ENCODE measurements around the gene SLC26A5. TPM values are rescaled to one million over a fixed set of nuclear protein-coding genes. Genes with fewer than 3 reads are reported as not detected.
A peak's percentile ranks its signal among the peaks of the same experiment; 100 is the strongest.

SLC26A5 gene
- total and polyA plus RNA-seq, 2 donors (not counting 1 experiment from before 2014, with no cell fraction given) = not detected

- Histone ChIP-seq H3K9ac (ENCODE audit: low read length) (no peak overlapping the region), H3K27me3 (replicated peaks in 1 of 4; ENCODE audit: control extremely low read depth in 1 of 4, control insufficient read depth in 3 of 4, insufficient read depth in 4 of 4, low read length in 3 of 4) (no peaks in the 10 kb centered on the region), H4K20me1 (ENCODE audit: control insufficient read depth, insufficient read depth, low read length, poor library complexity, severe bottlenecking) (no peaks in the 10 kb centered on the region), H3K4me3 (ENCODE audit: control extremely low read depth in 1 of 5, extremely low read depth in 1 of 5, insufficient read depth in 1 of 5, low read depth in 2 of 5, low read length in 4 of 5) (no peak overlapping the region), H3K4me2 (replicated peaks; ENCODE audit: low read depth, low read length, poor library complexity, severe bottlenecking) (no peak overlapping the region), H3K79me2 (ENCODE audit: control insufficient read depth, insufficient read depth, low read length) (no peaks in the 10 kb centered on the region), H3K36me3 (replicated peaks in 1 of 2; ENCODE audit: control extremely low read depth in 1 of 2, control insufficient read depth in 1 of 2, extremely low read depth in 1 of 2, insufficient read depth in 2 of 2, low read length in 1 of 2) (peaks cover 0 to 39% of the 10 kb centered on the region in 2 experiments), H3K27ac (ENCODE audit: low read length in 2 of 2) (no peak overlapping the region), H3K9me3 (ENCODE audit: control extremely low read depth in 1 of 3, control insufficient read depth in 2 of 3, insufficient read depth in 1 of 3, low read length in 2 of 3) (no peaks in the 10 kb centered on the region), H2AFZ (ENCODE audit: insufficient read depth, low read depth, low read length, poor library complexity, severe bottlenecking) (no peak overlapping the region), H3K4me1 (ENCODE audit: control insufficient read depth in 2 of 2, insufficient read depth in 2 of 2, low read length in 2 of 2) (no peaks in the 10 kb centered on the region)
- Mint-ChIP-seq H3K27me3 (no peaks in the 10 kb centered on the region), H3K4me3 (no peak overlapping the region), H3K27ac (no peak overlapping the region), H3K9me3 (ENCODE audit: insufficient read depth) (no peaks in the 10 kb centered on the region), H3K4me1 (no peaks in the 10 kb centered on the region)
- TF ChIP-seq CTCF (IDR thresholded peaks at IDR 0.05) = no peak
- TF ChIP-seq EZH2 (IDR thresholded peaks at IDR 0.05; ENCODE audit: borderline replicate concordance, insufficient read depth, low read depth, low read length, poor library complexity, severe bottlenecking) = no peak
- CTCF ChIA-PET = no interaction called here
- no peak for ATAC-seq (ENCODE audit: low read depth)
- intact Hi-C loops (cut with micrococcal nuclease) = no loop called here
- POLR2A ChIA-PET = no interaction called here
- WGBS (ENCODE audit: insufficient coverage) = 90% methylated on average over 2 of the region's 5 CpGs
- no peak for DNase-seq
These were observed 76.6 kb downstream of the SLC26A5 start for GRCh38 chr7:103369432-103369831.

- Mint-ChIP-seq H3K27me3 (no peaks in the 10 kb centered on the region), H3K4me1 (peaks cover 48% of the 10 kb centered on the region), H3K4me3 (peak overlapping the region; percentile 78), H3K9me3 (ENCODE audit: insufficient read depth) (no peaks in the 10 kb centered on the region), H3K27ac (no peak overlapping the region)
- H3K4me3 ChIP-seq (ENCODE audit: control extremely low read depth in 1 of 5, extremely low read depth in 1 of 5, insufficient read depth in 1 of 5, low read depth in 2 of 5, low read length in 4 of 5) = no peak overlapping the region
- POLR2A ChIA-PET = no interaction called here
- DNase-seq = no peak
- no peaks in the 10 kb centered on the region for H3K9me3 ChIP-seq (ENCODE audit: control extremely low read depth in 1 of 3, control insufficient read depth in 2 of 3, insufficient read depth in 1 of 3, low read length in 2 of 3)
- peaks cover 95% of the 10 kb centered on the region for H3K79me2 ChIP-seq (ENCODE audit: control insufficient read depth, insufficient read depth, low read length)
- TF ChIP-seq CTCF (IDR thresholded peaks at IDR 0.05) (no peak), EZH2 (IDR thresholded peaks at IDR 0.05; ENCODE audit: borderline replicate concordance, insufficient read depth, low read depth, low read length, poor library complexity, severe bottlenecking) (no peak)
- peaks cover 13 to 27% of the 10 kb centered on the region in 2 donors for H3K4me1 ChIP-seq (ENCODE audit: control insufficient read depth in 2 of 2, insufficient read depth in 2 of 2, low read length in 2 of 2)
- peak overlapping the region; percentile 2 for H3K9ac ChIP-seq (ENCODE audit: low read length)
- H3K36me3 ChIP-seq (replicated peaks in 1 of 2; ENCODE audit: control extremely low read depth in 1 of 2, control insufficient read depth in 1 of 2, extremely low read depth in 1 of 2, insufficient read depth in 2 of 2, low read length in 1 of 2) = peaks cover 3 to 31% of the 10 kb centered on the region in 2 experiments
- CTCF ChIA-PET = no interaction called here
- no peak for ATAC-seq (ENCODE audit: low read depth)
- intact Hi-C loops (cut with micrococcal nuclease) = loop anchor here (5.0 to 10.0 kb wide), 3 partner anchors 203 to 855 kb away; partner anchors contain the start of genes FBXL13, NAPEPLD and ORC5
- no peak overlapping the region for H3K27ac ChIP-seq (ENCODE audit: low read length in 2 of 2)
- peaks cover 17% of the 10 kb centered on the region for H4K20me1 ChIP-seq (ENCODE audit: control insufficient read depth, insufficient read depth, low read length, poor library complexity, severe bottlenecking)
- H3K4me2 ChIP-seq (replicated peaks; ENCODE audit: low read depth, low read length, poor library complexity, severe bottlenecking) = peak overlapping the region; percentile 71
- no peaks in the 10 kb centered on the region for H3K27me3 ChIP-seq (replicated peaks in 1 of 4; ENCODE audit: control extremely low read depth in 1 of 4, control insufficient read depth in 3 of 4, insufficient read depth in 4 of 4, low read length in 3 of 4)
- no CpG with 5 or more reads among the region's 1 CpG for WGBS (ENCODE audit: insufficient coverage)
- H2AFZ ChIP-seq (ENCODE audit: insufficient read depth, low read depth, low read length, poor library complexity, severe bottlenecking) = no peak overlapping the region
These were observed 96.2 kb downstream of the SLC26A5 start for GRCh38 chr7:103349805-103350204.

All from B cell (primary cell).